GM23248 (cell line): ENCODE data around the gene RAI1. TPM values are rescaled to one million over a fixed set of nuclear protein-coding genes. Genes with fewer than 3 reads are reported as not detected.
"Not testable (repeated sequence)": the region's sequence is repeated elsewhere in the genome, so short reads cannot be mapped to it uniquely, and the experiment has no call there.

ENCODE experiments used
- DNase-seq: peaks from one replicate; pipeline ENCODE4 v3.0.0-alpha.2; 2015
- H2AFZ ChIP-seq: fragments of 200-600 bp; sonication (generic); 2 replicates; pipeline ENCODE4 v1.6.1; 2016; ENCODE audit warnings: antibody characterized with exemption
- H3F3A ChIP-seq: fragments of 200-600 bp; sonication (generic); 2 replicates; pipeline ENCODE4 v1.6.1; 2016; ENCODE audit warnings: mild to moderate bottlenecking, antibody characterized with exemption, mixed run types; ENCODE audit not compliant: insufficient read depth
- H3K27ac ChIP-seq: fragments of 200-600 bp; sonication (generic); 2 replicates; pipeline ENCODE4 v1.5.1; 2016; ENCODE audit warnings: mild to moderate bottlenecking
- H3K27me3 ChIP-seq: fragments of 200-600 bp; sonication (generic); replicated peaks from 2 replicates; pipeline ENCODE4 v1.6.1; 2016; ENCODE audit warnings: mild to moderate bottlenecking; ENCODE audit not compliant: insufficient read depth
- H3K36me3 ChIP-seq: fragments of 200-600 bp; sonication (generic); 2 replicates; pipeline ENCODE4 v1.6.1; 2016; ENCODE audit warnings: low read depth, mild to moderate bottlenecking
- H3K4me1 ChIP-seq: fragments of 200-600 bp; sonication (generic); 2 replicates; pipeline ENCODE4 v1.6.1; 2016; ENCODE audit warnings: mild to moderate bottlenecking; ENCODE audit not compliant: insufficient read depth
- H3K4me2 ChIP-seq: fragments of 200-600 bp; sonication (generic); one replicate; pipeline ENCODE4 v1.6.1; 2016; ENCODE audit warnings: mild to moderate bottlenecking; ENCODE audit not compliant: unreplicated experiment
- H3K4me3 ChIP-seq: fragments of 200-600 bp; sonication (generic); 2 replicates; pipeline ENCODE4 v1.5.1; 2016; ENCODE audit warnings: mild to moderate bottlenecking
- H3K79me2 ChIP-seq: fragments of 200-600 bp; sonication (generic); 2 replicates; pipeline ENCODE4 v1.6.1; 2016; ENCODE audit warnings: mild to moderate bottlenecking; ENCODE audit not compliant: insufficient read depth
- H3K9ac ChIP-seq: fragments of 200-600 bp; sonication (generic); 2 replicates; pipeline ENCODE4 v1.6.1; 2016; ENCODE audit warnings: mild to moderate bottlenecking
- H3K9me2 ChIP-seq: fragments of 200-600 bp; sonication (generic); 2 replicates; pipeline ENCODE4 v1.6.1; 2016; ENCODE audit warnings: mixed run types, mild to moderate bottlenecking, moderate library complexity; ENCODE audit not compliant: insufficient read depth
- H3K9me3 ChIP-seq: fragments of 200-600 bp; sonication (generic); one replicate; pipeline ENCODE4 v1.6.1; 2017; ENCODE audit warnings: low read depth
- H4K20me1 ChIP-seq: fragments of 200-600 bp; sonication (generic); 2 replicates; pipeline ENCODE4 v1.6.0; 2016; ENCODE audit not compliant: insufficient read depth
- EZH2 ChIP-seq: fragments of 200-600 bp; sonication (generic); IDR thresholded peaks from 2 replicates; pipeline ENCODE4 v1.6.1; 2018; ENCODE audit warnings: antibody characterized with exemption, mild to moderate bottlenecking; ENCODE audit not compliant: insufficient read depth, poor library complexity, severe bottlenecking
- EZH2phosphoT487 ChIP-seq: fragments of 200-600 bp; sonication (generic); IDR thresholded peaks from 2 replicates; pipeline ENCODE4 v1.6.1; 2018; ENCODE audit warnings: antibody characterized with exemption, moderate library complexity, mild to moderate bottlenecking, low read depth; ENCODE audit not compliant: insufficient read depth
- WGBS, 2 experiments: methylation state at CpG; one replicate each; pipeline ENCODE4 v1.1.6; 2015 to 2017; ENCODE audit warnings: low lambda C conversion rate in 2 of 2, low coverage in 1 of 2; ENCODE audit errors: missing lambda C conversion rate in 2 of 2; 5-methylcytosine and 5-hydroxymethylcytosine counted together
- in situ Hi-C: fragments of 300-500 bp; cut with MboI; formaldehyde crosslinking; loops from 2 replicates; pipeline ENCODE4 v1.15.0; 2020
- polyA plus RNA-seq: library from polyadenylated mRNA; unstranded; fragments of >200 nt; fragmentation: Nextera tagmentation; extraction: Ambion mirVana; gene quantifications from 2 replicates; pipeline ENCODE4 v1.2.1, GENCODE V29; 2016
- total RNA-seq: library from RNA; depleted of rRNA; stranded (reverse); fragments of >200 nt; shearing (Covaris generic); gene quantifications from 2 replicates; pipeline ENCODE4 v1.2.3, GENCODE V29; 2014

Gene RAI1
- total and polyA plus RNA-seq, 2 experiments from 2014 or later: 5.2 to 9.1 TPM

DNA sequence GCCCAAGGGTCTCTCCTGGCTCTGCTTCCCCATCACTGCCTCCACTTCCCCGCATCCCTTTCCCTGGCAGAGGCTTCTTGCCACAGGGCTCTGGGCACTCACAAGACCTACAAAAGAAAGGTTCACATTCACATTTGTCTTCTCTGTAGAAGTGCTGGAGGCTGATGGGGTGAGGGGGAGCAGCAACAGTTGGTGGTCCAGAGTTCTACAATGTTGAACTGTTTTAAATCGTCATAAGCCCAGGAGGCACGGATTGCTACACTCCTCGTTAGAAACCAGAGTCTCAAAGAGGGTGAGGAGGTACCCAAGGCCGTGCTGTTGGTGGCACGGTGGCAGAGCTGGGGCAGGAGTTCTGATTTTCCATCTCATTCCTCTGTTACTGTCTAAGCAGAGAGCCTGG, 5.8 kb upstream of the RAI1 start:
- no peaks in the 10 kb centered on the region for H3K9me2 ChIP-seq
- H3K4me3 ChIP-seq: no peak overlapping the region
- no peak for TF ChIP-seq EZH2
- TF ChIP-seq EZH2phosphoT487: no peak
- in situ Hi-C loops: loop anchor here (25.0 kb wide), 2 partner anchors 187 to 362 kb away; partner anchors contain the start of genes ATPAF2 and GID4
- H3K27me3 ChIP-seq: no peaks in the 10 kb centered on the region
- H3K79me2 ChIP-seq: no peaks in the 10 kb centered on the region
- no peak overlapping the region for H3K4me2 ChIP-seq
- H4K20me1 ChIP-seq: no peaks in the 10 kb centered on the region
- no peak overlapping the region for H2AFZ ChIP-seq
- DNase-seq: no peak
- no peak overlapping the region for H3K27ac ChIP-seq
- no peaks in the 10 kb centered on the region for H3K9me3 ChIP-seq
- WGBS, 2 experiments: 49 to 60% methylated on average over 6 of the region's 6 CpGs
- H3K4me1 ChIP-seq: peaks cover 4% of the 10 kb centered on the region; the same call in 1 of the 2 replicates
- H3K9ac ChIP-seq: no peak overlapping the region
- no peaks in the 10 kb centered on the region for H3F3A ChIP-seq
- H3K36me3 ChIP-seq: no peaks in the 10 kb centered on the region

DNA sequence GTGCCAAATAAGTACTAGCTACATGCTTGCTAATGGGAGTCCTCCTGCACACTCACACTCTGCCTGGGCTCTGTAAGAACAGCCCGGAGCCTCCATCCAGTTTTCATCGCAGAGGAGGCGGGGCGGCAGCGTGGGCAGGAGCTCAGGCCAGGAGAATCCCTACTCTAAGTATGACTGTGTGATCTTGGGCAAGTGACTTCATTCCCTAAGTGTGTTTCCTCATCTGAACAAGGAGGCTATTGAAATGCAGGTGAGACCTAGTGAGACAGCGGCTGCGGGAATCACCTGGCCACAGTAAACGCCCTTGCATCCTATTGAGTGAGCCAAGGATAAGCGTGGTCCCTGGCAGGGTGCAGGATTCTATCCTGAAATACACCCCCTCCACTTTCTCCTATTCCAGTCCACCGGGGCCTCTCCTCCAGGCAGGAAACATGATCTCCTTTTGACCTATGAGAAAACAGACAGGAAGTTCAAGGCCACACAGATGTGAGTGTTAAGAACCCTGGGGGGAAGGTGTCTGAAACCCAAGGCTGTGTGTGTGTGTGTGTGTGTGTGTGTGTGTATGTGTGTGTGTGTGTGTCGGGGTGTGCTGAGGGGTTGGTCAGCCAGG, 5.2 kb upstream of the RAI1 start:
- Histone ChIP-seq H3K36me3 (no peaks in the 10 kb centered on the region), H3F3A (no peaks in the 10 kb centered on the region), H3K4me1 (peaks cover 4% of the 10 kb centered on the region; the same call in 1 of the 2 replicates), H3K79me2 (no peaks in the 10 kb centered on the region), H3K9me2 (no peaks in the 10 kb centered on the region), H3K4me2 (no peak overlapping the region), H3K27ac (no peak overlapping the region), H4K20me1 (no peaks in the 10 kb centered on the region), H3K4me3 (no peak overlapping the region), H3K9me3 (no peaks in the 10 kb centered on the region), H3K27me3 (no peaks in the 10 kb centered on the region), H3K9ac (no peak overlapping the region), H2AFZ (no peak overlapping the region)
- peak; percentile 61 for DNase-seq
- in situ Hi-C loops: loop anchor here (25.0 kb wide), 2 partner anchors 186 to 361 kb away; partner anchors contain the start of genes ATPAF2 and GID4
- TF ChIP-seq EZH2: no peak
- no peak for TF ChIP-seq EZH2phosphoT487
- 64 to 66% methylated on average over 11 of the region's 11 CpGs for WGBS, 2 experiments

- Histone ChIP-seq H3K27ac (no peak overlapping the region), H2AFZ (no peak overlapping the region), H3K9ac (no peak overlapping the region), H3K4me3 (no peak overlapping the region), H4K20me1 (no peaks in the 10 kb centered on the region), H3K79me2 (peaks cover 1% of the 10 kb centered on the region; the same call in 1 of the 2 replicates), H3F3A (no peaks in the 10 kb centered on the region), H3K36me3 (no peaks in the 10 kb centered on the region), H3K9me2 (no peaks in the 10 kb centered on the region), H3K9me3 (no peaks in the 10 kb centered on the region), H3K27me3 (no peaks in the 10 kb centered on the region), H3K4me1 (peaks cover 4% of the 10 kb centered on the region; the same call in 1 of the 2 replicates), H3K4me2 (no peak overlapping the region)
- DNase-seq: no peak
- no peak for TF ChIP-seq EZH2phosphoT487
- TF ChIP-seq EZH2: no peak
- WGBS, 2 experiments: 95 to 98% methylated on average over 6 of the region's 6 CpGs
- in situ Hi-C loops: loop anchor here (25.0 kb wide), 2 partner anchors 186 to 361 kb away; partner anchors contain the start of genes ATPAF2 and GID4
Observed at GRCh38 chr17:17676752-17677151, 4.5 kb upstream of the RAI1 start.

DNA sequence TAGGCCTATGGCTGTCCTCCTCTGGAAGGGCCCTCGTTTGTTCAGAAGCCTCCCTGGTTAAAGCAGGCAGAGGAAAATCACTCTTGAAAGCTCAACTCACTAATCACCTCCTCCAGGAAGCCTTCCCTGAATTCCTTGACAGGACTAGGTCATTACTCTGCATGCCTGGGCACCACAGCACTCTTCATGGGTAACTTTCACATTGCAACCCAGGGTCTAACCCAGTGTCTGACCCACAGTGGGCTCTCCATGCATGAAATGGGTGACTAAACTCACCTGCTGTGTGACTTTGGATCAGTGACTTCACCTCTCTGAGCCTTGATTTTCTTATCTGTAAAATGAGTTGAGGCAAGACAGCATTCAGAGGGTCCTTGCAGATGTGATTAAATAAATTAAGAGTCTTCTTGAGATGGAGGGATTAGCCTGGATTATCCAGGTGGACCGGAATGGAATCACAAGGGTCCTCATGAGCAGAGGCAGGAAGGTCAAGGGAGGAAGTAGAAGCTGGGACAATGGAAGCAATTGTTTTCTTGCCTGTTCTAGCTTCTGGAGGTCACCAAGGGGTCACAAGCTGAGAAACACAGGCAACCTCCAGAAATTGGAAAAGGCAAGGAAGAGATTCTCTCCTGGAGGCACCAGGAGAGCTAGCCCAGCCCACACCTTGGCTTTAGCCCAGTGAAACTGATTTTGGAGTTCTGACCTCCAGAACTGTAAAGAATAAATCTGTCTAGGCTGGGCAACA, 3.8 kb upstream of the RAI1 start:
- Histone ChIP-seq H3K4me3 (no peak overlapping the region), H3K9ac (no peak overlapping the region), H2AFZ (no peak overlapping the region), H4K20me1 (no peaks in the 10 kb centered on the region), H3K27ac (no peak overlapping the region), H3K36me3 (no peaks in the 10 kb centered on the region), H3K9me3 (no peaks in the 10 kb centered on the region), H3K4me1 (peaks cover 4% of the 10 kb centered on the region; the same call in 1 of the 2 replicates), H3K4me2 (no peak overlapping the region), H3K9me2 (no peaks in the 10 kb centered on the region), H3K27me3 (no peaks in the 10 kb centered on the region), H3F3A (no peaks in the 10 kb centered on the region), H3K79me2 (peaks cover 9% of the 10 kb centered on the region; the same call in 1 of the 2 replicates)
- no peak for DNase-seq
- 44 to 53% methylated on average over 2 of the region's 2 CpGs for WGBS, 2 experiments
- in situ Hi-C loops: loop anchor here (25.0 kb wide), 2 partner anchors 185 to 360 kb away; partner anchors contain the start of genes ATPAF2 and GID4
- TF ChIP-seq EZH2 (no peak), EZH2phosphoT487 (no peak)

DNA sequence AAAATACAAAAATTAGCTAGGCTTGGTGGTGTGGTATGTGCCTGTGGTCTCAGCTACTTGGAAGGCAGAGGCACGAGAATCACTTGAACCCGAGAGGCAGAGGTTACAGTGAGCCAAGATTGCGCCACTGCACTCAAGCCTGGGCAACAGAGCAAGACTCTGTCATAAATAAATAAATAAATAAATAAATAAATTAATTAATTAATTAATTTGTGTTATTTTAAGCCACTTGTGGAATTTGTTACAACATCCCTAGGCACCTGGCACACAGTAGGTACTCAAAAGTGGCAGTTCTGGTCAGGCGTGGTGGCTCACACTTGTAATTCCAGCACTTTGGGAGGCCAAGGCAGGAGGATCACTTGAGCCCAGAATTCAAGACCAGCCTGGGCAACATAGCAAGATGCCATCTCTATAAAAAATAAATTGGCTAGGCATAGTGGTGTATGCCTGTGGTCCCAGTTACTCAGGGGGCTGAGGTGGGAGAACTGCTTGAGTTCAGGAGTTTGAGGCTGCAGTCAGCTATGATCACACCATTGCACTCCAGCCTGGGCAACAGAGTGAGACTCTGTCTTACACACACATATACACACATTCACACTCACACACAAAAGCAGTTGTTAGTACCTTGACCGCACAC, 3.1 kb upstream of the RAI1 start:
- WGBS, 2 experiments: 69 to 70% methylated on average over 5 of the region's 5 CpGs
- H3K9me3 ChIP-seq, H3K9ac ChIP-seq, H3K36me3 ChIP-seq, H3K27ac ChIP-seq, H3K27me3 ChIP-seq, DNase-seq, H3F3A ChIP-seq, H4K20me1 ChIP-seq, H3K4me2 ChIP-seq, H2AFZ ChIP-seq, H3K9me2 ChIP-seq, H3K4me3 ChIP-seq, H3K4me1 ChIP-seq: not testable (repeated sequence)
- H3K79me2 ChIP-seq: peaks cover 16% of the 10 kb centered on the region
- in situ Hi-C loops: loop anchor here (25.0 kb wide), 2 partner anchors 184 to 359 kb away; partner anchors contain the start of genes ATPAF2 and GID4
